Activated naive CD4-positive, alpha-beta T cell treated with anti-CD3 and anti-CD28 coated beads, Interleukin-2, amount 10 ng/mL, durations not matched to agents 5 hours and 36 hours (primary cell): ENCODE measurements around the gene HS3ST1. TPM values are rescaled to one million over a fixed set of nuclear protein-coding genes. Genes with fewer than 3 reads are reported as not detected.

Source experiments
- microRNA-seq: library from miRNA; unstranded; fragments of <30 nt; microRNA quantifications from one replicate; pipeline ENCODE4 v1.2.0, GENCODE V29; 2022; ENCODE audit warnings: borderline microRNAs expressed, borderline replicate concordance
- total RNA-seq, 2 experiments: library from RNA; stranded (reverse); gene quantifications; one replicate each; pipeline ENCODE4 v1.2.3, GENCODE V29; 2021

Gene HS3ST1
- not detected for total RNA-seq

GRCh38 chr4:11428231-11428898, at the start of gene HS3ST1:
HS3ST1 (minus strand) TSS chr4:11428894; CDS start chr4:11400005, 28,889 bp downstream.

Small RNA genes within 50 kb of the gene (microRNA-seq; reads per million reads assigned to microRNA genes)
- not detected for gene MIR572
